Trophoblast cell (in vitro differentiated cells and primary cell): Measurements from ENCODE around the gene SLC19A1.
A peak's percentile ranks its signal among the peaks of the same experiment; 100 is the strongest.

ENCODE experiments used
- DNase-seq, 2 donors: peaks; one replicate each; pipeline ENCODE4 v3.0.0-alpha.2; 2016
- H2AFZ ChIP-seq: 2 replicates; pipeline ENCODE4 v1.6.1; 2013; ENCODE audit warnings: low read length, moderate library complexity, mild to moderate bottlenecking; ENCODE audit not compliant: insufficient read depth, poor library complexity
- H2AK5ac ChIP-seq: 2 replicates; pipeline ENCODE4 v1.6.1; 2013; ENCODE audit warnings: mild to moderate bottlenecking, low read length
- H2BK120ac ChIP-seq: 2 replicates; pipeline ENCODE4 v1.6.1; 2013; ENCODE audit warnings: low read length, mild to moderate bottlenecking, moderate library complexity; ENCODE audit not compliant: insufficient read depth, poor library complexity
- H2BK12ac ChIP-seq: 2 replicates; pipeline ENCODE4 v1.6.1; 2013; ENCODE audit warnings: mild to moderate bottlenecking, low read length, moderate library complexity
- H2BK5ac ChIP-seq: 2 replicates; pipeline ENCODE4 v1.6.1; 2013; ENCODE audit warnings: low read length, low read depth, moderate library complexity, mild to moderate bottlenecking; ENCODE audit not compliant: poor library complexity
- H3K14ac ChIP-seq: 2 replicates; pipeline ENCODE4 v1.6.1; 2013; ENCODE audit warnings: mild to moderate bottlenecking, low read length
- H3K18ac ChIP-seq: 2 replicates; pipeline ENCODE4 v1.6.1; 2013; ENCODE audit warnings: mild to moderate bottlenecking, low read length
- H3K23ac ChIP-seq: 2 replicates; pipeline ENCODE4 v1.6.1; 2013; ENCODE audit warnings: low read length
- H3K27ac ChIP-seq: 2 replicates; pipeline ENCODE4 v1.5.1; 2013; ENCODE audit warnings: low read depth, mild to moderate bottlenecking, inconsistent platforms, low read length, moderate library complexity
- H3K27me3 ChIP-seq: 2 replicates; pipeline ENCODE4 v1.6.1; 2013; ENCODE audit warnings: inconsistent platforms, mild to moderate bottlenecking, low read length, moderate library complexity; ENCODE audit not compliant: insufficient read depth
- H3K36me3 ChIP-seq, 2 experiments: 1 replicate in 1 of 2; 2 replicates in 1 of 2; pipeline ENCODE4 v1.6.1; 2013; ENCODE audit warnings: low read length in 2 of 2, mild to moderate bottlenecking in 2 of 2, moderate library complexity in 1 of 2; ENCODE audit not compliant: insufficient read depth in 2 of 2, control insufficient read depth in 1 of 2
- H3K4ac ChIP-seq: 2 replicates; pipeline ENCODE4 v1.6.1; 2013; ENCODE audit warnings: low read depth, mild to moderate bottlenecking, low read length, moderate library complexity
- H3K4me1 ChIP-seq, 2 experiments: 1 replicate in 1 of 2; 2 replicates in 1 of 2; pipeline ENCODE4 v1.6.1; 2013; ENCODE audit warnings: low read length in 2 of 2, mild to moderate bottlenecking in 2 of 2, moderate library complexity in 1 of 2; ENCODE audit not compliant: insufficient read depth in 2 of 2, control insufficient read depth in 1 of 2
- H3K4me2 ChIP-seq: 2 replicates; pipeline ENCODE4 v1.6.1; 2013; ENCODE audit warnings: inconsistent platforms, mild to moderate bottlenecking, low read length, moderate library complexity
- H3K4me3 ChIP-seq: 2 replicates; pipeline ENCODE4 v1.5.1; 2013; ENCODE audit warnings: mild to moderate bottlenecking, low read depth, low read length, inconsistent platforms
- H3K79me1 ChIP-seq: one replicate; pipeline ENCODE4 v1.6.1; 2013; ENCODE audit warnings: low read length
- H3K79me2 ChIP-seq: 2 replicates; pipeline ENCODE4 v1.6.1; 2013; ENCODE audit warnings: low read length, mild to moderate bottlenecking; ENCODE audit not compliant: control insufficient read depth, insufficient read depth, poor library complexity
- H3K9ac ChIP-seq: 2 replicates; pipeline ENCODE4 v1.6.1; 2013; ENCODE audit warnings: mild to moderate bottlenecking, low read length
- H3K9me3 ChIP-seq: 2 replicates; pipeline ENCODE4 v1.6.1; 2013; ENCODE audit warnings: low read depth, mild to moderate bottlenecking, control low read depth, inconsistent platforms, low read length; ENCODE audit not compliant: insufficient read depth
- H4K12ac ChIP-seq: 2 replicates; pipeline ENCODE4 v1.6.1; 2013; ENCODE audit warnings: low read depth, mild to moderate bottlenecking, low read length, moderate library complexity
- H4K8ac ChIP-seq: 2 replicates; pipeline ENCODE4 v1.6.1; 2013; ENCODE audit warnings: low read depth, mild to moderate bottlenecking, low read length, moderate library complexity
- H4K91ac ChIP-seq: one replicate; pipeline ENCODE4 v1.6.1; 2013; ENCODE audit warnings: low read depth, mild to moderate bottlenecking, low read length, moderate library complexity
- WGBS: extraction: QIAGEN DNeasy Blood & Tissue Kit; methylation state at CpG from one replicate; pipeline ENCODE4 v1.1.7; 2013; ENCODE audit warnings: missing lambda C conversion rate; ENCODE audit not compliant: insufficient read length, insufficient coverage; ENCODE audit errors: extremely low coverage; 5-methylcytosine and 5-hydroxymethylcytosine counted together

Gene SLC19A1

DNA sequence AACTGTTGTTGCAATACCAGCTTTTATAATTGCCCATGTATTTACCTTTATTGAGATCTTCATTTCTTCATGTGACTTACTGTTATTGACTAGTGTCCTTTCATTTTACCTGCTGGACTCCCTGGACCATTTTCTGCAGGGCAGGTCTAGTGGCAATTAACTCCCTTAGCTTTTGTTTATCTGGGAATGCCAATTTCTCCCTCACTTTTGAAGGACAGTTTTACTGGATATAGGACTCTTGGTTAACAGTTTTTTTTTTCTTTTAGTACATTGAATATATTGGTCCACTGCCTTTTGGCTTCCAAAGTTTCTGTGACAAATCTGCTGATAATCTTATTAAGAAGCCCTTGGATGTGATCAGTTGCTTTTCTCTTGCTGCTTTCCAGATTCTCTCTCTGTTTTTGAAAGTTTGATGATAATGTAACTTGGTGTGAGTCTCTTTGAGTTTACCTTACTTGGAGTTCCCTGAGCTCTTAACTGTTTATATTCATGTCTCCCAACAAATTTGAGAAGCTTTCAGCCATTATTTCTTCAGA, 80.4 kb downstream of the SLC19A1 start:
- peaks cover 15% of the 10 kb centered on the region for H3K9me3 ChIP-seq
- no peak overlapping the region for H4K91ac ChIP-seq
- H2AK5ac ChIP-seq = no peak overlapping the region
- H3K9ac ChIP-seq = no peak overlapping the region
- H3K27ac ChIP-seq = no peak overlapping the region
- H3K79me1 ChIP-seq = no peaks in the 10 kb centered on the region
- no peaks in the 10 kb centered on the region for H3K79me2 ChIP-seq
- no peak for DNase-seq
- H3K4ac ChIP-seq = no peak overlapping the region
- H3K4me3 ChIP-seq = no peak overlapping the region
- no peak overlapping the region for H2BK5ac ChIP-seq
- no peak overlapping the region for H2AFZ ChIP-seq
- no peak overlapping the region for H2BK120ac ChIP-seq
- no peak overlapping the region for H4K12ac ChIP-seq
- no peak overlapping the region for H3K18ac ChIP-seq
- H3K27me3 ChIP-seq = no peaks in the 10 kb centered on the region
- H2BK12ac ChIP-seq = no peak overlapping the region
- H4K8ac ChIP-seq = no peak overlapping the region
- H3K4me1 ChIP-seq = peaks cover 2 to 3% of the 10 kb centered on the region in 2 experiments
- H3K4me2 ChIP-seq = no peak overlapping the region
- H3K36me3 ChIP-seq = peaks cover 29 to 30% of the 10 kb centered on the region in 2 experiments
- no peak overlapping the region for H3K14ac ChIP-seq
- H3K23ac ChIP-seq = no peak overlapping the region

DNA sequence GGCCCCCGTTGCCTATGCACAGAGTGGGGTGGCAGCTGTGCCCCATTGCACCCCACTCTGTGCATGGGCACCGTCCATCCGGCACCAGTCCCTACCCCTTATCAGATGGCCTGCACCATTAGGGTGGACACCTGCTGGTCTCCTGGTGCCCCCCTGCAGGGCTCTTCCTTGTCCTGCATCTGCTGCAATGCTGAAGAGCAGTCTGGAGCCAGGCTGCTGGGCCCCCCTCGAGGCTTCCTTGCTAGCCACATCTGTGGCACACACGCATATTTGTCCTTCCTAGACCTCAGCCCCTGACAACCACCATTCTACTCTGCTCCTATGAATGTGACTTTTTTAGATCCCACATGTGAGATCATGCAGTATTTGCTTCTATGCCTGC, 80.9 kb downstream of the SLC19A1 start:
- Histone ChIP-seq H3K18ac (no peak overlapping the region), H4K91ac (no peak overlapping the region), H4K12ac (no peak overlapping the region), H3K79me2 (no peaks in the 10 kb centered on the region), H3K79me1 (no peaks in the 10 kb centered on the region), H4K8ac (no peak overlapping the region), H3K23ac (no peak overlapping the region), H3K27me3 (no peaks in the 10 kb centered on the region), H2AFZ (no peak overlapping the region), H3K4me2 (no peak overlapping the region), H2BK120ac (no peak overlapping the region), H3K9ac (no peak overlapping the region), H3K27ac (no peak overlapping the region), H3K14ac (no peak overlapping the region), H3K4ac (no peak overlapping the region), H2AK5ac (no peak overlapping the region), H3K4me3 (no peak overlapping the region), H3K36me3 (peaks cover 29 to 31% of the 10 kb centered on the region in 2 experiments), H2BK5ac (no peak overlapping the region), H2BK12ac (no peak overlapping the region), H3K9me3 (peaks cover 15% of the 10 kb centered on the region), H3K4me1 (peaks cover 2 to 3% of the 10 kb centered on the region in 2 experiments)
- no CpG with 5 or more reads among the region's 5 CpGs for WGBS
- DNase-seq = no peak

DNA sequence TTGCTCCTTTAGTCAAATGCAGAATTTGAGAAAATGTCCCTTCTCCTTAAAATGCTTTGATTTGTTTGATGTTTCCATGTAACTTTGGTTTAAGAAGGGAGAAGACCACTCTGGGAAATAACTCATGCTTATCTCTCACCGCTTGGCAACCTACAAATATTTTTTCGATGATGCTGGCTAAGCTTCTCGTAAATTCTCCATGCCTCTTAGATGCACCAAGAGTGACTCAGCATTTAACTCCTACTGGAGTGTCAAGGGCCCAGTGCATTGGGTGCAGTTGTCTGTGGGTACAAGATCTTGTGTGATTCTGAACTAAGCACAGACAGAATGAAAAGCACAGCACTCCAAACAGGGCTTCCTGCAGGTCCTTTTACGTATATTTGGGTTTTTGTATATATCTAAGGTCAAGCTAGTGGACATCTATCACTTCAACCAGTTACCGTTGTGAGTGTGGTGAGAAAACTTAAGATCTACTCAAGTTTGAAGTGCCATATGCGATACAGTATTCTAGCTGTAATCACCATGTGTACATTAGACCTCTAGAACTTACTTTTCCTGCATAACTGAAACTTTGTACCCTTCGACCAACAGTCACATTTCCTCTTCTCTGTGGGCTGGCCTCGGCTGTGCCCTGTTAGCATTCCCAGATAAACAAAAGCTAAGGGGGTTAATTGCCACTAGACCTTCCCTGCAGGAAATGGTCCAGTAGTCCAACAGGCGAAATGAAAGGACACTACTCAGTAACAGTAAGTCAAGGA, 81.5 kb downstream of the SLC19A1 start:
- Histone ChIP-seq H3K4me1 (peaks cover 2 to 3% of the 10 kb centered on the region in 2 experiments), H3K23ac (no peak overlapping the region), H4K12ac (no peak overlapping the region), H3K79me1 (no peaks in the 10 kb centered on the region), H3K9me3 (peaks cover 15% of the 10 kb centered on the region), H3K27ac (no peak overlapping the region), H3K9ac (no peak overlapping the region), H3K14ac (no peak overlapping the region), H2BK5ac (no peak overlapping the region), H3K18ac (no peak overlapping the region), H3K4me2 (no peak overlapping the region), H3K36me3 (peaks cover 33 to 36% of the 10 kb centered on the region in 2 experiments), H2BK12ac (no peak overlapping the region), H2AK5ac (no peak overlapping the region), H4K91ac (no peak overlapping the region), H3K4me3 (no peak overlapping the region), H4K8ac (no peak overlapping the region), H3K79me2 (no peaks in the 10 kb centered on the region), H3K4ac (no peak overlapping the region), H3K27me3 (no peaks in the 10 kb centered on the region), H2AFZ (no peak overlapping the region), H2BK120ac (no peak overlapping the region)
- peak in 1 of 2 donors; percentile 41 for DNase-seq
- WGBS = no CpG with 5 or more reads among the region's 9 CpGs

DNA sequence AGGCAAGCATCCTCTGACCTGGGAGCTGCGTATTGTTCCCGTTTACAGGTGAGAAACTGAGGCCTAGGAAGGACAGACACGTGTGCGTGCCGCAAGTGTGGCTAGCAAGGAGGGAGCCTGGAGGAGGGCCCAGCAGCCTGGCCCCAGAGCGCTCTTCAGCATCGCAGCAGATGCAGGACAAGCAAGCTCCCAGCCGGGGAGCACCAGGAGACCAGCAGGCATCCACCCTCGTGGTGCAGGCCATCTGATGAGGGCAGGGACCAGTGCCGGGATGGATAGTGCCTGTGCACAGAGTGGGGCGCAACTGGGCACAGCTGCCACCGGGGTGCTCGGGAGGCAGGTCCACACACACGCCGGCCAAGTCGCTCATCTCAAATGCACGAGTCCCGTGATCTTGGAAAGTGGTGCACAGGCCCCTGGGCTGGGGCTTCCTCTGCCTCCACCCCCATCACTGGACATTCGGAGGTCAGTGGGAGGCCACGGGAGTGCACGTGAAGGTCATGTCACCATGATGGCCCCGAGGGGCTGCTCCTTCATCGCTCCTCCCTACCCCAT, 82.2 kb downstream of the SLC19A1 start:
- Histone ChIP-seq H3K4me1 (peaks cover 2 to 3% of the 10 kb centered on the region in 2 experiments), H2BK12ac (no peak overlapping the region), H4K91ac (no peak overlapping the region), H3K27me3 (no peaks in the 10 kb centered on the region), H3K4me3 (no peak overlapping the region), H2BK120ac (no peak overlapping the region), H2BK5ac (no peak overlapping the region), H3K9ac (no peak overlapping the region), H3K23ac (no peak overlapping the region), H3K79me1 (no peaks in the 10 kb centered on the region), H3K27ac (no peak overlapping the region), H2AFZ (no peak overlapping the region), H3K4ac (no peak overlapping the region), H3K14ac (no peak overlapping the region), H4K12ac (no peak overlapping the region), H4K8ac (no peak overlapping the region), H3K36me3 (peaks cover 38 to 40% of the 10 kb centered on the region in 2 experiments), H3K18ac (no peak overlapping the region), H3K79me2 (no peaks in the 10 kb centered on the region), H3K4me2 (no peak overlapping the region), H3K9me3 (peaks cover 11% of the 10 kb centered on the region), H2AK5ac (no peak overlapping the region)
- DNase-seq = no peak
- no CpG with 5 or more reads among the region's 23 CpGs for WGBS
